CD1c-positive myeloid dendritic cell (primary cell): Measurements from ENCODE around the gene TF.
A peak's percentile ranks its signal among the peaks of the same experiment; 100 is the strongest.
"Not testable (repeated sequence)": the region's sequence is repeated elsewhere in the genome, so short reads cannot be mapped to it uniquely, and the experiment has no call there.

Experiments
- DNase-seq: peaks from one replicate; pipeline ENCODE4 v3.0.0-alpha.2; 2016; ENCODE audit errors: extremely low spot score

TF gene

GRCh38 chr3:133763797-133764683 is 17.8 kb downstream of the TF start:
- peak; percentile 60 for DNase-seq

- no peak for DNase-seq
Observed at GRCh38 chr3:133765256-133765655, 19.1 kb downstream of the TF start.

- DNase-seq, result no peak
Observed at GRCh38 chr3:133767607-133768006, 21.4 kb downstream of the TF start.

GRCh38 chr3:133769536-133769935 is 23.3 kb downstream of the TF start:
- no peak for DNase-seq

GRCh38 chr3:133773732-133774131 is 27.5 kb downstream of the TF start:
- no peak for DNase-seq

GRCh38 chr3:133775309-133775708 is 29.1 kb downstream of the TF start:
- DNase-seq, result no peak

- no peak for DNase-seq
Observed at GRCh38 chr3:133775835-133776234, 29.6 kb downstream of the TF start.

GRCh38 chr3:133776794-133777438 is 30.7 kb downstream of the TF start:
- no peak for DNase-seq

GRCh38 chr3:133777807-133778568 is 31.8 kb downstream of the TF start:
- no peak for DNase-seq

GRCh38 chr3:133779626-133780203 is 33.5 kb downstream of the TF start:
- no peak for DNase-seq

GRCh38 chr3:133780756-133781155 is 34.6 kb downstream of the TF start:
- not testable (repeated sequence) for DNase-seq

- no peak for DNase-seq
Observed at GRCh38 chr3:133781570-133781969, 35.4 kb downstream of the TF start.

GRCh38 chr3:133782454-133782853 is 36.3 kb downstream of the TF start:
- DNase-seq, result no peak

- DNase-seq, result no peak
Observed at GRCh38 chr3:133783762-133784161, 37.6 kb downstream of the TF start.

GRCh38 chr3:133788024-133788423 is 41.8 kb downstream of the TF start:
- no peak for DNase-seq

- DNase-seq, result no peak
Observed at GRCh38 chr3:133792171-133792763, 46.1 kb downstream of the TF start.

GRCh38 chr3:133797396-133798105 is 51.4 kb downstream of the TF start:
- no peak for DNase-seq

GRCh38 chr3:133799794-133800585 is 53.8 kb downstream of the TF start:
- DNase-seq, result peak; percentile 72

GRCh38 chr3:133803469-133803868 is 57.3 kb downstream of the TF start:
- peak; percentile 51 for DNase-seq

GRCh38 chr3:133804896-133805295 is 58.7 kb downstream of the TF start:
- no peak for DNase-seq
